GM13976 (cell line): Measurements from ENCODE around the gene CTSC.
"Not testable (repeated sequence)": the region's sequence is repeated elsewhere in the genome, so short reads cannot be mapped to it uniquely, and the experiment has no call there.

Experiments used
- DNase-seq: peaks from one replicate; pipeline ENCODE4 v3.0.0; 2012; ENCODE audit warnings: low spot score
- CTCF ChIP-seq: IDR thresholded peaks from 2 replicates; pipeline ENCODE4 v1.5.1; 2012; ENCODE audit warnings: borderline replicate concordance, mild to moderate bottlenecking; ENCODE audit not compliant: insufficient read depth; ENCODE audit errors: extremely low read depth, missing control alignments, control extremely low read depth
- in situ Hi-C: fragments of 300-500 bp; cut with MboI; formaldehyde crosslinking; loops from one replicate; pipeline ENCODE4 v1.12.0; 2022; ENCODE audit warnings: low sequenced_read_pairs, mixed read lengths, inconsistent platforms; ENCODE audit not compliant: unreplicated experiment

CTSC gene

GRCh38 chr11:88249706-88250105 lies 87.8 kb downstream of the CTSC start:
- in situ Hi-C loops: no loop called here
- no peak for TF ChIP-seq CTCF
- no peak for DNase-seq

- in situ Hi-C loops: no loop called here
- TF ChIP-seq CTCF: no peak
- DNase-seq: no peak
These were observed 90.8 kb downstream of the CTSC start for GRCh38 chr11:88246696-88247095.

GRCh38 chr11:88245576-88245975 lies 92.0 kb downstream of the CTSC start:
- in situ Hi-C loops, DNase-seq: not testable (repeated sequence)
